NCI-H128 (cell line): ENCODE results near the gene LSM8.
"Not testable (repeated sequence)": the region's sequence is repeated elsewhere in the genome, so short reads cannot be mapped to it uniquely, and the experiment has no call there.

Experiments used
- DNase-seq: peaks from one replicate; lab custom pipeline; 2025; ENCODE audit not compliant: unreplicated experiment; lab: John Stamatoyannopoulos, UW

Gene LSM8

DNA sequence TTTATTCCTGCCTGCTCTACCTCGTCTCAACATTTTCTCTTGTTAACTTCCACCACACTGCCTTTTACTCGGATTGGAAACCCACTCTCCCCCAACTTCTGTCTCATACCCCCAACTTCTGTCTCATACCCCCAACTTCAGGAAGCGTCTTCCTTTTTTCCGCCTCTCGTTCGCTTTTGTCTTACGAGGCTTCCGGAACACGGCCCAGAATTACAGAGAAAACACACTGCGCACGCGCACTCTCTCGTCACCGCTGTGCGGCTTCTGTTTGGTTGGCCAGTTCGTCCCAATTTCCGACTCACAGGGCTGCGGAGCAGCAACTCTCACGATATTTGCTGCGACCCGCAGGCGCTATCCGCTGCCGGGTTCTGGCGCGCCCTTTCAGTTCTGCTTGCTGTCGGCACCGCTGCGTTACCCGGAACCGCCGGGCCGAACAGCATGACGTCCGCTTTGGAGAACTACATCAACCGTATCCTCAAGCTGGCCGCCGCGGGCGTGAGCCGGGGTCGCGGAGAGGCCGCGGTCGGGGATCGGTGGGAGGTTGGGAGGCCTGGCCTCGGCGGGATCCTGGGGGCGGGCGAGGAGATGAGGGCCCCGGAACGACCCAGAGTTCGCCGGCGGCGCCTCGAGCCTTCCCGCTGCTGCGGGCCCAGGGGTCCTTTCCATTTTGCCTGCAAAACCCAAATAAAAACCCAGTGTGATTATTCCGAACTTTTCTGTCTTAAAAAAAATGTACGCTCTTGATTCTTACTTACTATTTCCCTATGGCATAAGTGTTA, at the start of gene LSM8:
LSM8 (plus strand) TSS at position 379 of the 779 bp plus-strand sequence; CDS start at position 439, 60 bp downstream.
- DNase-seq: peak; percentile 92

DNA sequence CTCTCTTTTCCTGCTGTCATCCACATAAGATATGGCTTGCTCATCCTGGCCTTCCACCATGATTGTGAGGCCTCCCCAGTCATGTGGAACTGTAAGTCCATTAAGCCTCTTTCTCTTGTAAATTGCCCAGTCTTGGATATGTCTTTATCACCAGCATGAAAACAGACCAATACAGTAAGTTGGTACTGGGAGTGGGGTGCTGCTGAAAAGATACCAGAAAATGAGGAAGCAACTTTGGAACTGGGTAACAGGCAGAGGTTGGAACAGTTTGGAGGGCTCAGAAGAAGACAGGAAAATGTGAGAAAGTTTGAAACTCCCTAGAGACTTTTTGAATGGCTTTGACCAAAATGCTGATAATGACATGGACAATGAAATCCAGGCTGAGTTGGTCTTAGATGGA, 49.5 kb upstream of the LSM8 start:
- DNase-seq: not testable (repeated sequence)

DNA sequence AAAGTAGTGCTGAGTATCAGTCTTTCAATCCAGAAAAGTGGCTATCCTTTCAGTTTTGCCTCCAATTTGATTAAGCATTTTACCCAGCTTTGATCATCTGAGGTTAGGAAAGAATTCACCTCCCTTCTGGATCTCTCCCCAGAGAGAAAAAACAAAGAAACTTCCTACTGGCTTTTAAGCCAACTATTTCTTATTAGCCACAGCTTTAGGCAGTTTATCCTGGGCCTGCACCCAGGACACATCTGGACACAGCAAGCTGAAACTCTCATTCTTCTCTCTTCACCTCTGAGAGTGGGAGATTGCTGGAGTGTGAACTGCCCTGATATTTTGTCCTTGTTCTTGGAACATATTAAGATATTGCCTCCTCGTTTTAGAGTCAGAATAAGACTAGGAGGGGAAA, 43.5 kb upstream of the LSM8 start:
- no peak for DNase-seq

DNA sequence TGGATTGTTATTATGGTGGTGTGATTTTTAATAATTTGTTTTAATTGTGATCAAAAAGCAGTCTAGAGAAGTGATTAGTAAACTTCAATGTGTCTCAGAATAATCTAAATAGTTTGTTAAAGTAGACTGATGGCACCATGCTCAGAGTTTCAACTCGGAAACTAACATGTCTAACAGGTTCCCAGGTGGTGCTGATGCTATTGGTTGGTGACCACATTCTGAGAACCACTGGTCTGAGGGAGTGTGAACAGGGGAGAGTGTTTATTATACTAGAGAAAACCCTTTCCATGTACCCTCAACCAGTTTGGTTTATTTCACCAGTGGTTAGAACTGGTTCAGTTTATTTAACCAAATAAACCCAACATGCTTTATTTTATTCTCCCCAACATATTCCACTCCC, 42.0 kb upstream of the LSM8 start:
- no peak for DNase-seq

DNA sequence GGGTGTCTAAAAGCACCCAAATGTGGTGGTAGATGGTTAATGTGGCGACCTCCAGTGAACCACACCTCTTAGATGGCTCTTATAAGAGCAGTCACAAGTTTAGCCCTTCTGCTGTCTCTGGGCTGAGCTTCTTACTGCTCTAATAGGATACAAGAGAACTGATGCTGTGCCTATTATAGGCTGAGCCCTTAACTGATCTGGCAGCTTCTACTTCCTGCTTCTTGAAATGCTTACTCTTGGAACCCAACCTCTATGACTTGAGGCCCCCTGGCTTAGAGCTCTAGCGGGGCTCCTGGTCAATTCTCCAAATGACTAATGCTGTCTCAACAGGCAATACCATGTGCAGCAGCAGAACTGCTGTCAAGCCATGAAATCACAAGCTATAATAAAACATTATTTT, 35.0 kb upstream of the LSM8 start:
- no peak for DNase-seq

DNA sequence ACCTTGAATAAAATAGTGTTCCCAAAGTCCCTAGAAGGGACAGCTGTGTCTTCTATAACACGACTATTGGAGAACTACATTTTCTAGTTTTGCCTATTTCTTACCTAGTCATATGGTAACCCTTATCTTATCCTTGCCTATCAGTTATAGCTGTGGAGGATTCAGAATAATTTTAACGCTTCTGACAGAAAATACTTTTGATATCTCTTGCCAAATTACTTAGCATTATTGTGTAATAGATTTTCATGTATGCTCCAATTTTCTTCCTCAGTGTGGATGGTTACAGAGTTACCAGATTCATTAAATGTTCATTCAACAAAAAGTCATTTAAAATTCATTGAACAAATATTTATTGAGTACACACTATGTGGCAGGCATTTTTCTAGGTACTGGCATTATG, 34.6 kb upstream of the LSM8 start:
- DNase-seq: no peak

DNA sequence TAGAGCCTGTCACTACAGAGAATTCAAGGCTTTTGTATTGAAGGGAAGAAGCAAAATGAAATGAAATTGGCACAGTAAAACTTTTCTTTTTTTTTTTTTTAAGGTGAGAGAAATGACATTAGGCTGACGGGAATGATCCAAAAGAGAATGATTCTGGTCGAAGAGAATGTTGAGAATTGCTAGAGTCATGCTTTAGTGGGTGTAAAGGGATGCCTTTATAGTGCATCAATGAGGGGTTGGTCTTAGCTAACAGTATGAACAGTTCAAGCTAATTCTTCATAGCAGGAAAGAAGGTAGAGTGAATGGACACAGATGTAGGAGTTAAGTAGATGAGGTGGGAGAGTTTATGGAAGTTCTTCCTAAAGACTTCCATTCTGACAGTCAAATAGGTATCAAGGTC, 32.3 kb upstream of the LSM8 start:
- no peak for DNase-seq

DNA sequence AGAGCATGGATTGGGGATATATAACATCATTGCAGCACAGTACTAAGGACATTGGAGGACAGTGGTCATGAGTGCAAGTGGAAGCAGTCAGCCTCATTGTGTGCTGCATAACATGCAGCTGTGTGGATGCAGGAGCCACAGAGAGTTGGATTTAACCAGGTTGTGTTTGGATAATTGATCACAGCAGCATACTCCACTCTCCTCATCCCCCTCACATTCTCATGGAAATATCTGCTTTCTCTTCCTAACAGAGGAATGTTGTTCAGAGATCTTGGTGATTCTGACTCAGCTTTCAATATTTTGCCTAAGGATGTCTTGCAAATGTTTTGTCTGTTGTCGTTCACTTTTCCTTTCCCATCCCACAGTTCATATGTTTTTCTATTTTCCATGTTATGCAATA, 31.8 kb upstream of the LSM8 start:
- DNase-seq: no peak

DNA sequence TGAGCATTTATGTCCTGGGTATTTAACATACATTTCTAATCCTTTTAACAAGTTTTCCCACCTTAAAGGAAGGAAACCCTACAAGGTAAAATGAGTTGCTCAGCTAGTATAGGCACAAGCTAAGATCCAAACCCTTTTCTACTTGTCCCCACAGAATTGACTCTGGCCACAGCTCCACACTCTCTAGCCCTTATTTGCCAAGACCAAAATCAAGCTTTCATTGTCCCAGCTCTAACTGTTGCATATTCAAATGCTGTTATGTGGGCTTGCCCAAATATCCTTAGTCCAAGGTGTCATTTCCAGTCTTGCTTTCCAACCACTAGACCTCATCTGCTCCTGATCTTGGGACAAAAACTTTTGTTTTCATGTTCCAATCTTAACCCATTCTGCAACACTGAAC, 31.3 kb upstream of the LSM8 start:
- no peak for DNase-seq

DNA sequence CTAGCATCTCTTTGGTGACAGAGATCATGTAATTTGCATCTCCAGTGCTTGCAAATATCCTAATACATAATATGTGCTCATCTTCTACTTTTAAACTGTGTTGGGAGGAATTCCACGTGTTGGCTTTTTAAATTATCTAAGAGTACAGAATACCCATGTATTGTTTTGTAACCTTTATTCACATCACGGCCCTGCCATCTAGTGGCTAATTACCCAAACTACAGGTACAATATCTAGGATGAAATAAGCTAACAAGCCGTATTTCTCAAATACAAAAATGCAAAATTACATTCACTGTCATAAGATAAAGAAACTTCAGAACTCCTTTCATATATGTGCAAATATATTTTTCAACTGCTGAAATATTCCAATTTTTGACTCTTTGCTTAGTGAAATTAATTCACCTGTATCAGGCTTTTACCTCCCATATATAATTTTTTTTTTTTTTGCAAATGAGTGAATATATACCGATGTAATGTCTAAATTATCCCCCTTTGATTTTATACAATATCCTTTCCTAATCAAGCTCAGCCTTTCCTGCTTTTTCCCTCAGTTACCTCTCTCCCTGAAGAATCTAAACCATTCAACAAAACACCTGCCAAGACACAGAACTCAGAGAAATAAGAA, 30.3 kb upstream of the LSM8 start:
- no peak for DNase-seq

DNA sequence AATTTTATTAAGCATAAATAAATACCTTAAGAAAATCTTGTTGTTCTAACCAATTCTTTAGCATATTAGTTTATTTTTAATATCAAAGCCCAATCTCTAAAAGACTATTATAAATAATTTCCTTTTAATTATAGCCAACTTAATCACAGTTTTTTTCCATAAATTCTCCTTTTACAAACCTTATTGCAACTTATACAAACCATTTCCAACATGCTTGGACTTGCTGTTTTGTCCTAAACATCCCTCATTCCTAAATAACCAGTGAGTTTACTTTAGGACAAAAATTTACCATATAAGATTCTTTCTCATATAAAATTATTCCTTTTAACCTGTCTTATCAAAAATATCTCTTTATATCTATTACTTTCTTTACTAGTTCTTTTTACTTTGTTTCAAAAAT, 25.2 kb upstream of the LSM8 start:
- no peak for DNase-seq

DNA sequence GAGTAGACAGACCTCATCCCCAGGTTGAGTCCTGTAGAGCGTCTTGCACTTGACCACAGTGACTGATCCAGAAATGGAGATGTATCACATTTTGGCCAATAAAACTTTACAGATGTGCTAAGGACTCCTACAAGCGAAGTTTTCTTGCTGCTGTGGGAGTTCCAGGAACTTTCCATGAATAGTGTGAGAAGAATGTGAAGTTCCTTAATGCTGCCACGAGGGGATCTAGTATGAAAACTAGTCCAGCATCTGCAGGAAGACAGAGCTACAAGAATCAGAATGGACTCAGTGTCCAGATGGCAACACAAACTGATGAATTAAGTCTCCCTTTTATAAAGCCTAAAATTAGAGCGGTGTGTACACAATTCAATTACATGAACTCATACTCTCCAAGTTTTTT, 14.8 kb upstream of the LSM8 start:
- no peak for DNase-seq

DNA sequence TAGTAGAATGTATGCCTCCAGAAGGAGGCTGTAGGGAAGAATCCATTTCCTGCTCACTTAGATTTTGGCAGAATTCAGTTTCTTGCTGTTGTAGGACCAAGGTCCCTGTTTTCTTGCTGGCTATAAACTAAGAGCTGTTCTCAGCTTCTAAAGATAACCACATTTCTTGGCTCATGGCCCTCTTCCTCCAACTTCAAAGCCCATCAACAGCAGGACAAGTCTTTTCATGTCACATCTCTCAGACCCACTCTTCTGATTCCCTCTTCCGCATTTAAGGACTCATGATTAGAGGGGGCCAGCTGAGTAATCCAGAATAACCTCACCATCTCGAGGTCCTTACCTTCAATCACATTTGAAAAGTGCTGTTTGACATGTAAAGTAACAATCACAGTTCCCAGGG, 8.2 kb upstream of the LSM8 start:
- DNase-seq: no peak

DNA sequence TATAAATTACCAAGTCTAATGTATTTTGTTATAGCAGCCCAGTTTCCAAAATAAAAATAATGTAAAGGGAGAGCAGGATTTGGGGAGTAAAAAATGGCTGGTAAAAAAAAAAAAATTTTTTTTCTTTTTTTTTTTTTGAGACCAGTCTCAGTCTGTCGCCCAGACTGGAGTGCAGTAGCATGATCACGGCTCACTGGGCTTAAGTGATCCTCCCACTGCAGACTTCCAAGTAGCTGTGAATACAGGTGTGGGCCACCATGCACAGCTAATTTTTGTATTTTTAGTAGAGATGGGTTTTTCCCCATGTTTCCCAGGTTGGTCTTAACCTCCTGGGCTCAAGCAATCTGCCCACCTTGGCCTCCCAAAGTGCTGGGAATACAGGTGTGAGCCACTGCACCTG, 4.8 kb upstream of the LSM8 start:
- DNase-seq: no peak

DNA sequence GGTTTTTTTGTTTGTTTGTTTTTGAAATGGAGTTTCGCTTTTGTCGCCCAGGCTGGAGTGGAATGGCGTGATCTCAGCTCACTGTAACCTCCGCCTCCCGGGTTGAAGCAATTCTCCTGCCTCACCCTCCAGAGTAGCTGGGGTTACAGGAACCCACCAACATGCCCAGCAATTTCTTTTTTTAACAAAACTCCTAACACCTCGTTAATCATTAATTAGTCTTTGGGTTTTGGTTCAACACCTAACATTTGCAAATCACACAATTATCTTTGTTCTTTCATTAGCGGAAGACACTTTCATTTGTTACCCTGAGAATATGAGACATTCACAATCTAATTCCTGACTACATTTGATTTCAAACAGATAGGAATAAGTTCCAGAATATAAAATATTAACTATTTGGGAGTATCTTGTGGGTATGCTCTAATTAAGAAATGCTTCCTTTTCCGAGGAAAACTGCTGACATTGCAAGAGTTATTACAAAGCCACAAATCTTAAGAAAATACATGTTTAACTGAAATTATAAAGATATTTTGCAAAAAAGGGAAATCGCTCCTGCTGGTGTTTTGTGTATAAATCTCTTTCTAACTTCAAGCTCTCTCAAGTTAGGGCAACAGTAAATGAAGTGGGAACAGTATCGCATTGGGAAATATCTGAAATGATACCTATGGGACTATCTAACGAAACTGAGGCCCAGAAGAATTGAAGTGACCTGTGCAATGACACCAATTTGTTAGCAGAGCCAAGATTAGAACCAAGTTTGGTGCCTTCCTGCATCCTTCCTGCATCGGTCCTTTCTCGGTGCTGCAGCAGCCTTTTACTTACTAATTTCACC, 1.2 kb upstream of the LSM8 start:
- DNase-seq: no peak

DNA sequence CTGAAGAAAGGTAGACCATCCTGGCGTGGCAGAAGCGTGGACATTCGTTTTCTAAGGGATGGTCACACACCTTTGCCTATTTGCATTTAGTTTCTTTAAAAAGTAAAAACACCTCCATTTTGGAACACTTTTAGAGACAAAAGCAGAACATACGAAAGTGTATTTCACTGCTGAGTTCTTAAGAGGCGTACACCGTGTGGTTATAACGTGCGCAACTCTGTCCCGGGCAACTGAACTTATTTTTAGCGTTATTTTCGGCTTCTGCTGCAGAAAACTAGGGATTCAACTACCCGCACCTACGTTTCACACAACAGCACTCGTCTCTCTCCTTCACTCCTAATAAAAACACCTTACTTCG, 557 bp upstream of the LSM8 start:
- DNase-seq: no peak

DNA sequence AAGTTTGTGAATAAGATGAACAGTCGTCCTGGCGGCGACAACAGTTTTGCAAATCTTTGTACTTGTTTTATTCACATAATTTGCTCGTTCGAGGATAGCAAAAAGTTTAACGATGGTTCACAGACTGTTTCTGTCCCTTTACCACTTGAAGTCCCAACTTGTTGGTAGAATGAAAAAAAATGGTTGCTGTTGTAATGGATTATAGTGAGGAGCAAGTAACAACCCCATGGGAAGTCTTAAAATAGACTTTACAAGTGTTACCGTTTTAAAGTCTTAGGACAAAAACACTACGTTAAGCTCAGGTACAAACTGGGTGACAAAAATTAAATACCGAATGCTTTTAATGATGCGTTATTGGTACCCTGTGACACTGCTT, 589 bp downstream of the LSM8 start:
- DNase-seq: no peak

DNA sequence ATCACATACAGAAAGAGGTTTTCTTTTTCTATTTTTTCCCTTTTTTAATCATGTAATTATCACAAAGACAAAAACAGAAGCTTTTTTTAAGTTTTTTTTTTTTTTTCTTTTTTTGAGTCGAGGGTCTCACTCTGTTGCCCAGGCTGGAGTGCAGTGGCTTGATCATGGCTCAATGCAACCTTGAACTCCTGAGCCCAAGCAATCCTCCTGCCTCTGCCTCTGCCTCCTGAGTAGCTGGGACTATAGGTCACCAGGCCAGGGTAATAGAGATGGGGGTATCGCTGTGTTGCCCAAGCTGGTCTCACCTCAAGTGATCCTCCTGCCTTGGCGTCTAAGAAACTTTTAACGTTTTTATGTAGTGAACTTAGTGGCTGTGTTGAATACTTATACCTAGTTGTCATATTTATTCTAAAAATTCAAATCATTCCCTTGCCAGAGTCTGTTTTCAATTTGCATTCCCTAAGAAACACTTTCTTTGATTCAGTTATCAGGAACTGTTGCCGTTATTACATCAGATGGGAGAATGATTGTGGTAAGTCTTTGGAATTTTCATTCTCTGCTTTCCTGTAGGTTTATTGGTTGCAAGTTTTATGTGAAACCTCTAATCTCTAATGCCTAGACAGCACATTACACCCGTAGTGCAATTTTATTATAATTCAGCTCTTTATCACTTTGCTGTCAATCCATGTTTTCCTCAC, 1.3 kb downstream of the LSM8 start:
- no peak for DNase-seq

DNA sequence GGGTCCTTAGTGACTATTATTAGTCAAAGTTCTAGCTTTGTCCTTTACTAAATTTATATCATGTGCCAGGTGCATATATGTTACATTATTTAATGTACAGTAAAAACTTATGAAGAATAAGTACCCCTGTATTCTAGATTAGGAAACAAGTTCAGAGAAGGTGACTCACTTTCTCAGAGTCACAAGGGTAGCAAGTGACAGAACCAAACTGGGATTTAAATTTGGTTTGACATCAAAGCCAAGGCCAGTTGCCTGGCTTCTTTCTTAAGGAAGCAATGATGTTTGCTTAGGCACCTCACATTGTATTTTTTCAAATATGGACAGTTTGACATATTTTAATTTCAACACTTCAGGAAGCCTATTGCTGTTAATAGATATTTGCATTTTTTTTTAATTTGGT, 2.5 kb downstream of the LSM8 start:
- no peak for DNase-seq

DNA sequence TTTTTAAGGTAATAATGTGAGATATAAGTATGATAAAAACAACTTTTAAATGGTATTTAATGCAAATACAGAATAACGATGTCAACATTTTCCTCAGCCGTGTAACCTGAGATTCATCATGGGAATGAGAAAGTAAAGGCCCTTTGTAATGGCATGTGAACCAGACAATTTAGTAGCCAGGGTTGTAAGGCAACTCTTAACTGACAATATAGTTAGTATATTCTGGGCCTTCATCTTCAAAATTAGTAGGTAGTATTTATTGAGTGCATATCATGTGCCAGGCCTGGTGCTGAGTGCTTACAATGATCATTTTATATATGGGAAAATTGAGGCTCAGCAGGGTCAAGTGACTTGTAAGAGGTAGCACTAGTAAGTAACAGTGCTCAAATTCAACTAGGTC, 10.6 kb downstream of the LSM8 start:
- DNase-seq: no peak

DNA sequence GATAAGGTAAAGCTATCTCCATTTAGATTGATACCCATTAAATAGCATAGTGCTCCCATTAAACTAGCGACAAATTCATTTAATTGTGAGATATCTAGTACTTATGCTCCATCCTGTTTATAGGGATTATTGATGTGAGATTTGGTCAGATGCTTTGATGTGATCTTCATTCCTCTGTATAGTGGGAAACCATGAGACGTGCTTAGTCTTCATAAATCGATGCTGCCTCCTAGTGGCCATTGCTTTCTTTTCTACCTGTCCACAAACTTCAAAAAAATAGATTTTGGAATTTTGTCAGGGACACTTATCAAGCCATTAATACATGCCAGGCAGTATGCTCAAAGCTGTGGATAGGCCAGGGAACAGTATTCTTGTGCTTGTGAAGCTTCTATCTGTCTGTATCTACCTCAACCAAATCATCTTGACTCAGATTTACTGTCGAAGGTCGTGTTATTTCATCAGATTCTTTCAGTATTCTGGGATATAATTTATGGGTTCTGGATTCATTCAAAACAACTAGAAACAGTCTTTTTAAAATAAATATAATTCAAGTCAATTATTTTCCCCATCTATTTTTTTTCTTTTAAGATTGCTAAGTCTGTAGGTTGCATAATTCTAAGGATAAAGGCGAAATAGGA, 12.0 kb downstream of the LSM8 start:
- DNase-seq: no peak
